Measurements from ENCODE around the gene CUEDC2.

CUEDC2 gene

DNA sequence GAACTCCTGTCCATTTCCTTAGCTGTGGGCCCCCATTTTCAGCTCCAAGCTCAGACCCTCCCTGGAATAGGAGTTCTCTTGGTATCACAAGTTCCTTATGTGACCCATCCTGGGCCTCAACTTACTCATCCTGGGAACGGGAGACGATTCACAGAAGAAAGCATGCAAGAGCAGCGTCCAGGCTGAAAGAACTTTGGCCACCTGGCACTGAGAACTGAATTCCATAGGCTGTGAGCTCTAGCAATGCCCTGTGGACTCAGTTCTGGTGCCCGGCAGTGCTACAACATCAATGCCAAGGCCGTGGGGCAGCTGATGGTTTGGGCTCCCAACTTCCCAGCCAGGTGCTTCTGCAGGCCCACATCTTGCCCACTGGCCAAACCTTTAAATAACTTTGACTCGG lies 3.9 kb upstream of the CUEDC2 start:
- Histone ChIP-seq H3K36me3 (ENCODE audit: insufficient read depth, low read length) (no peaks in the 10 kb centered on the region), H3K4me3 (ENCODE audit: low read depth, low read length, poor library complexity, severe bottlenecking) (no peak overlapping the region), H3K4me2 (ENCODE audit: low read length) (no peak overlapping the region), H3K9me2 (ENCODE audit: low read depth, low read length) (no peaks in the 10 kb centered on the region), H3K27me3 (ENCODE audit: insufficient read depth, low read length) (no peaks in the 10 kb centered on the region), H3K4me1 (ENCODE audit: insufficient read depth, low read length, severe bottlenecking) (peaks cover 29% of the 10 kb centered on the region), H3K9me3 (ENCODE audit: low read length) (no peaks in the 10 kb centered on the region), H3K27ac (ENCODE audit: low read depth, low read length, poor library complexity, severe bottlenecking) (no peak overlapping the region), H3K9ac (ENCODE audit: low read length) (no peak overlapping the region), H4K20me1 (ENCODE audit: insufficient read depth, low read length) (no peaks in the 10 kb centered on the region), H3F3A (ENCODE audit: insufficient read depth, low read length) (no peaks in the 10 kb centered on the region), H3K79me2 (ENCODE audit: insufficient read depth, low read length) (no peaks in the 10 kb centered on the region), H2AFZ (ENCODE audit: low read length) (no peak overlapping the region)
- TF ChIP-seq, protein P1, sequence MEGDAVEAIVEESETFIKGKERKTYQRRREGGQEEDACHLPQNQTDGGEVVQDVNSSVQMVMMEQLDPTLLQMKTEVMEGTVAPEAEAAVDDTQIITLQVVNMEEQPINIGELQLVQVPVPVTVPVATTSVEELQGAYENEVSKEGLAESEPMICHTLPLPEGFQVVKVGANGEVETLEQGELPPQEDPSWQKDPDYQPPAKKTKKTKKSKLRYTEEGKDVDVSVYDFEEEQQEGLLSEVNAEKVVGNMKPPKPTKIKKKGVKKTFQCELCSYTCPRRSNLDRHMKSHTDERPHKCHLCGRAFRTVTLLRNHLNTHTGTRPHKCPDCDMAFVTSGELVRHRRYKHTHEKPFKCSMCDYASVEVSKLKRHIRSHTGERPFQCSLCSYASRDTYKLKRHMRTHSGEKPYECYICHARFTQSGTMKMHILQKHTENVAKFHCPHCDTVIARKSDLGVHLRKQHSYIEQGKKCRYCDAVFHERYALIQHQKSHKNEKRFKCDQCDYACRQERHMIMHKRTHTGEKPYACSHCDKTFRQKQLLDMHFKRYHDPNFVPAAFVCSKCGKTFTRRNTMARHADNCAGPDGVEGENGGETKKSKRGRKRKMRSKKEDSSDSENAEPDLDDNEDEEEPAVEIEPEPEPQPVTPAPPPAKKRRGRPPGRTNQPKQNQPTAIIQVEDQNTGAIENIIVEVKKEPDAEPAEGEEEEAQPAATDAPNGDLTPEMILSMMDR (IDR thresholded peaks at IDR 0.05; ENCODE audit: low read length) = no peak
- no peak for TF ChIP-seq EZH2 (IDR thresholded peaks at IDR 0.05; ENCODE audit: borderline replicate concordance, low read length)

DNA sequence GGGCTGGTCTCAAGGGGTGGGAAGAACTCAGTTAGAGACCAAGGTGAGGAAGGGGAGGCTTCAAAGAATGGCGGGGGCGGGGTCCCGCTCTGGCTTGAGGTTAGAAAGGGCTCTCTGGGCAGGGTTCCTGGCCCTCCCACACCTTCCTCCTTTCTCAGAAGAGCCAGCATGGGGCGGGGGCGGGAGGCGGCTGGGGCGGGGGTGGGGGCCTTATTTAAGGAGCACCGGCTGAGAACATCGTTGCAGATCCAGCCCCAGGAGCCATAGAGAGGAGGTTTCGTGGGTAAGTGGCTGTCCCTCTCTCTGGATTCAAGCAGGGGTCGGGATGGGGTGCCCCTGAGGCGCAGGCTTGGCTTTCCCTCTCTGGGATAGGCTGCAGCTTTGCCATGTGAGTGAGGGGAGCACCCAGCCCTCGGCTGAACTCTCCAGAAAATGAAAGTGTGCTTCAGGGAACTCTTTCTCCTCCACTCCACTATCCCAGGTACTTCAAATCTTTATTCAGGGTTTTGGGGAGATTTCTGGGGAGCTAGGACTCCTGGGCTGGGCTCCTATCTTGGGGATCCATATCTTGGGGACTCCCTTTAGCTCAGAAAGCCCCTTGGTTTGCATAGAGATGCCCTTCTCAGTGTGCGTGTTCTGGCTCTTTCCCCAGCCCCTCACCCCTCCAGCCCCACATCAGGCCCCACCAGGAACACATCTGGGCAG lies 3.3 kb upstream of the CUEDC2 start:
- Histone ChIP-seq H3K27ac (ENCODE audit: low read depth, low read length, poor library complexity, severe bottlenecking) (no peak overlapping the region), H3K36me3 (ENCODE audit: insufficient read depth, low read length) (no peaks in the 10 kb centered on the region), H3K27me3 (ENCODE audit: insufficient read depth, low read length) (no peaks in the 10 kb centered on the region), H3K4me3 (ENCODE audit: low read depth, low read length, poor library complexity, severe bottlenecking) (no peak overlapping the region), H3K4me2 (ENCODE audit: low read length) (no peak overlapping the region), H3K9me3 (ENCODE audit: low read length) (no peaks in the 10 kb centered on the region), H3K9me2 (ENCODE audit: low read depth, low read length) (no peaks in the 10 kb centered on the region), H2AFZ (ENCODE audit: low read length) (no peak overlapping the region), H4K20me1 (ENCODE audit: insufficient read depth, low read length) (no peaks in the 10 kb centered on the region), H3F3A (ENCODE audit: insufficient read depth, low read length) (no peaks in the 10 kb centered on the region), H3K79me2 (ENCODE audit: insufficient read depth, low read length) (no peaks in the 10 kb centered on the region), H3K9ac (ENCODE audit: low read length) (no peak overlapping the region), H3K4me1 (ENCODE audit: insufficient read depth, low read length, severe bottlenecking) (peaks cover 27% of the 10 kb centered on the region)
- TF ChIP-seq, protein P1 (IDR thresholded peaks at IDR 0.05; ENCODE audit: low read length) = no peak
- no peak for TF ChIP-seq EZH2 (IDR thresholded peaks at IDR 0.05; ENCODE audit: borderline replicate concordance, low read length)

DNA sequence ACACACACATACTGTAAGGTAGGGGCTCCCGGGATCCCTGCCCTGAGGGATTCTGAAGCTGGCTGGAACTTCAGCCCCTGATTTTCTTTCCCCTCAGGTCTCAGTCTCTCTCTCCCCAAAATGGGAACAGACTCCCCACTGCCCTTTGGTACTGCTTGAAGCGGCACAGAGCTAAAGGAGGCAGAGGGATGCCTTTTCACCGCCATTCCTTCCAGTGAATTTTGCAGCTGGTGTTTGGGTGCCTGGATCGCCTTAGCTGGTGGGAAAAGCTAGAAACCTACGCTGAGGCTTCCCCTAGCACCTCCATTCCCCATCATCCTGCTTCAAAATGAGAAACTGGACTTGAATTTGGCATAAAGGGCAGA lies 2.7 kb upstream of the CUEDC2 start:
- Histone ChIP-seq H3K9me2 (ENCODE audit: low read depth, low read length) (no peaks in the 10 kb centered on the region), H3K36me3 (ENCODE audit: insufficient read depth, low read length) (no peaks in the 10 kb centered on the region), H3F3A (ENCODE audit: insufficient read depth, low read length) (no peaks in the 10 kb centered on the region), H2AFZ (ENCODE audit: low read length) (no peak overlapping the region), H3K9me3 (ENCODE audit: low read length) (no peaks in the 10 kb centered on the region), H3K4me1 (ENCODE audit: insufficient read depth, low read length, severe bottlenecking) (peaks cover 21% of the 10 kb centered on the region), H3K9ac (ENCODE audit: low read length) (no peak overlapping the region), H3K27ac (ENCODE audit: low read depth, low read length, poor library complexity, severe bottlenecking) (no peak overlapping the region), H3K4me2 (ENCODE audit: low read length) (no peak overlapping the region), H3K79me2 (ENCODE audit: insufficient read depth, low read length) (no peaks in the 10 kb centered on the region), H4K20me1 (ENCODE audit: insufficient read depth, low read length) (no peaks in the 10 kb centered on the region), H3K27me3 (ENCODE audit: insufficient read depth, low read length) (no peaks in the 10 kb centered on the region), H3K4me3 (ENCODE audit: low read depth, low read length, poor library complexity, severe bottlenecking) (no peak overlapping the region)
- no peak for TF ChIP-seq EZH2 (IDR thresholded peaks at IDR 0.05; ENCODE audit: borderline replicate concordance, low read length)
- TF ChIP-seq, protein P1 (IDR thresholded peaks at IDR 0.05; ENCODE audit: low read length) = no peak
